ENCODE data around the gene DNMBP.

DNA sequence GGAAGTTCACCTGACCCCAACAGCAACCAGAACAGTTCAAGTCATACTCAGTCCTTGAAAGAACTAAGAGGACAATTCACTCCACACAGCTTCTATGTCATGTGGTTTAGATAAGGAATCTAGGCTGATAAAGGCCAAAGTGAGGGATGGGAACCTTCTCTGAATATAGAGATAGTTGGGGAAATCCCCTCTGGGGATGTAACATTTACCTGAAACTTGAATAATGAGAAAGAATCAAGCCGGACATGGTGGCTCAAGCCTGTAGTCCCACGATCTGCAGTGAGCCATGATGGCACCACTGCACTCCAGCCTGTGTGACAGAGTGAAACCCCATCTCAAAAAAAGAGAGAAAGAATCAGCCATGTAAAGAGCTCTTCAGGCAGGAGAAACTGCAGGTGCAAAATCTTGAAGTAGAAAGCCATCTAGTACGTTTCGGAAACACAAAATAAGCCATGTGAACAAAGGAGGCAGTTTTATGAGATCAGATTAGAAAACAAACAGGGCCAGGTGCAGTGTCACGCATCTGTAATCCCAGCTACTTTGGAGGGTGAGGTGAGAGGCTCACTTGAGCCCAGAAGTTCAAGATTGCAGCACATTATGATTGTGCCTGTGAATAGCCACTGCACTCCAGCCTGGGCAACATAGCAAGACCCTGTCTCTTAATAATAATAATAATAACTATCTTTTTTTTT, 4.5 kb upstream of the DNMBP start:
- TF ChIP-seq EZH2 (IDR thresholded peaks at IDR 0.05; ENCODE audit: insufficient read depth, poor library complexity, severe bottlenecking) (no peak), EZH2phosphoT487 (IDR thresholded peaks at IDR 0.05; ENCODE audit: insufficient read depth, low read depth) (no peak)
